ENCODE results near the gene ELL. TPM values are rescaled to one million over a fixed set of nuclear protein-coding genes. Genes with fewer than 3 reads are reported as not detected.
A peak's percentile ranks its signal among the peaks of the same experiment; 100 is the strongest.

The ELL gene
- total RNA-seq, 1 donor, result 28.8 TPM

DNA sequence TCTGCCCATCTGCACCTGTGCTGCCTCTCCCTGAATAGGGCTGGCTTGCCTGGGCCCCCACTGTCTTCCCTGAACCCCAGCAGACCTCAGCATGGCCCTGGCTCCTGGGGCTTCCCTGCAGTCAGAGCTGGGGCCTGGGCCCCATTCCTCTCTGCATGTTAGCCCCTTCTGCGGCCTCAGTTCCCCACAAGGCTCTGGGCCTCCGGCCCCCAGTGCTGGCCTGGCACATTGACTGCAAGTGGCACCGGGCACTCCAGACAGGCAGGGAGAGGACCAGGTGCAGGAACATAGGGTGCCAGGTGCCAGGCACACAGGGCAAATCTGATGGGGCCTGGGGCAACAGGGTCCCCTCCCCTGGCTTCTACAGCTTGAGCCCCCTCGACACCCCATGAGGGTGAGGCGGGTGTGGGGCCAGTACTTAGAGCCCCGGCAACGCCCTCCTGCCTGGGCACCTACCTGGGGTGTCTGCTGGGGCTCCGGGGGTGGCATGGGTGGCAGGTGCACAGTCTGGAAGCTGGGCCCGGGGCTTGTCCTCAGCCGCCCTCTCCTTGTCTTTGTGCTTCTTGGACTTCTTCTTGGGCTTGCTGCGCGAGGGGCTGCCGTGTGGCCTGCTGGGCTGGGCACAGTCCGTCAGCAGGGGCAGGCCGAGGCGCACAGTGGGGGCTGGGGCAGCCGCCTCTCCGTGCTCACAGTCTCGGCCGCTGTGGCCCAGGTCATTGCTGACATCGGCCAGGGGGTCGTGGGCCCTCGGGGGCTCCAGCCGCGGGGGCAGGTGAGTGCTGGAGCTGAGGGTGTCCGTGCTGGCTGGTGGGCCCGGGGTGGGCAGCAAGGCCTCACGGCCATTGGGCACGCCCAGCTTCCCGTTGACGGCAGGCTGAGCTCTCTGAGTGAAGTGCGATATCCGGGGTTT lies 71.6 kb downstream of the ELL start:
- DNase-seq (ENCODE audit: low read depth in 2 of 3, low spot score in 2 of 3), result no peak

DNA sequence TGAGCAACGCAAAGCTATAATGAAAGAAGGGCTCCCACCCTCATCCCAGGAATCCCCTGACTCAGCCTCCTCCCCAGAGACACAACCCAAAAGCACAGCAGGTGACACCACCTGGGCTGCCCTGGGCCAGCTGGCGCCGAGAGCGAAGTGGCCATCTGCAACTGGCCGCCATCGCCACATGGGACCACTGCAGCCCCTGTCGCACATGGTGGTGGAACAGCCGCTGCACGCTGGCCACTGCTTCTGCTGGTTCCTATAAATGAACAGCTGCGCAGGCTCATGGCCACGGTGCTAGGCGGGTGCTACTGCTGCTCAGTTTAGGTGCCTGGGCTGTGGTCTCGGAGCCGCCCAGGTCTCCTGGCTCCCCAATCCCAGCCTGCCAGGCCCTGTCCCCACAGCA lies 72.3 kb downstream of the ELL start:
- DNase-seq (ENCODE audit: low read depth in 2 of 3, low spot score in 2 of 3), result no peak

DNA sequence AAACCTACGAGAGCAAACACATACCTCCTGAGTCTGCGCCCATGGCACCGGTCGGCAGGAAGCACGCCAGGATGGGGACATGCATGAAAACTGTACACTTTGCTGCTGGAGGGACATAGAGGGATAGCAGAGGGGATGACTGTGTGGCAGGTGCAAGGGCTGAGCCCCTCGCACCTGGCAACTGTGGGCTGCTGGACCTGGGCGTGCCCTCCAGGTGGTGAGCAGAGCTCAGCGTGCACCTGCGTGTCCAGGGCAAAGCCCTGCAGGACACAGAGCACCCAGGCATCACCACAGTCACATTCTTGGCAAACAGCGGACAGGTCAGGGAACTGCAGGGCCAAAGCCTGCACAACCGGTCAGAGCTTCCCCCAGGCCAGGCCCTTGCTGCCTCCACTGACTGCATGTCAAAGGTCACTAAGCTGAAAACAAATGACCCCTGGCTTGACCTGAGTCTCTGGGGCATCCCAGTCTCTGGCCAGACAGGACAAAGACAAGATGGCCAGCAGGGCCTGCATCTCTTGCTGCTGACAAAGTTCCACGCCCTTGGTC lies 75.0 kb downstream of the ELL start:
- no peak for DNase-seq (ENCODE audit: low read depth in 2 of 3, low spot score in 2 of 3)

DNA sequence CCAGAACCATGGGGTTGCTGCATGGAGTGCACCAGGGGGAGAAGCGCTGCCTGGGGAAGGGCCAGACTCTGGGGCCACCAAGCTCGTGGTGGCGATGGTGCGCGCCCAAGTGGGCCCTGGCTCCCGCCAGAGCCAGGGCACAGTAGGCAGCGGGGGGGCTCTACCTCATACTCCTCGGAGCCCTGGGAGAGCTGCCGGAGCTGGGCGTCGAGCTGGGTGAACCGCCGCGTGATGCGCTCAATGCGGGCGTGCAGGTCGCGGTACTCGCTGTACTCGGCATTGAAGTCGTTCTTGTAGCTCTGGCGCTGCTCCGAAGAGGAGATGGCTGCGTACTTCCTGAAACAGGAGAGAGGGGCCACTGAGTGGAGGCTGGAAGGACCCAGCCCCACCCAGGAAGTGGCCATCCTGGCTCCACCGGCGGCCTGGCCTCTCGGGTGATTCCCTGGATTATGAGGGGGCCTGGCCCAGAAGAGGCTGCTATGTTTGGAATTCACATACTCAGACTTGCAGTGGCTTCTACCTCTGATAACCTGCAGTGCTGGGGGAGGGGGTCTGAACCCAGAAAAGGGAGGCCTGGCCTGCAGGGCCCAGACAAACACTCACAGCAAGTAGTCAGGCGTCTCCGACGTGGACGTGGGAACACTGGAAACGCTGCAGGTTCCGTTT lies 75.6 kb downstream of the ELL start:
- no peak for DNase-seq (ENCODE audit: low read depth in 2 of 3, low spot score in 2 of 3)

DNA sequence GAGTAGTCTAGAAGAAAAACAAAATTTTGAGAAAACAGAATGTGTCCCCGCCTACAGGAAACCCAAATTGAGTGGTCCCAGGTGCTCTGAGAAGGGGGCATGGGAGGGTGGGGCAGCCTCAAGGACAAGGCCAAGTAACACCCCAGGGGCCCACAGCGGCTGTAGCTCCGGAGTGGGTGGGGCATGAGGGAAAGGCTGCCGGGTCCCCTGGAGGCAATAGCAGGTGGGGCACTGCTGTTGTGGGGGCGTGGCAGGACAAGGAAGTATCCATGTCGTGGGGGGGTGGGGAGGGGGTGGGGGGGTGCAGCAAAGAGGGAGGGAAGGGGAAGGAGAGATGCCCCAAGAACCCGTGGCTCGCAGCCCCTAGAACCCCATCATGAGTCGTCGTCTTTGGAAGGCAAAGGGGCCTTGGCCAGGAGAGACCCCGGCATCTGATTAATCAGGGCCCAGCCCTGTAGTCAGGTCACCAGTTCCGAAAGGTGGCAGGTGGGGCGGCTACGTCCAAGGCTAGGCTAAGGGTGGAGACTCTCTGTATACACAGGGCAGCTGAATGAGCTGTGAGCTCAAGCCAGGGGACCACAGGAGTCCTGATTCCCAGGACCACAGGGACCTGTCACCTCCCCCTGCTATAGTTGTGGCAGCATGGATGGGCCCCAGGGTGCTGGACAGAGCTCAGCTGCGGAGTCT lies 76.5 kb downstream of the ELL start:
- no peak for DNase-seq (ENCODE audit: low read depth in 2 of 3, low spot score in 2 of 3)

DNA sequence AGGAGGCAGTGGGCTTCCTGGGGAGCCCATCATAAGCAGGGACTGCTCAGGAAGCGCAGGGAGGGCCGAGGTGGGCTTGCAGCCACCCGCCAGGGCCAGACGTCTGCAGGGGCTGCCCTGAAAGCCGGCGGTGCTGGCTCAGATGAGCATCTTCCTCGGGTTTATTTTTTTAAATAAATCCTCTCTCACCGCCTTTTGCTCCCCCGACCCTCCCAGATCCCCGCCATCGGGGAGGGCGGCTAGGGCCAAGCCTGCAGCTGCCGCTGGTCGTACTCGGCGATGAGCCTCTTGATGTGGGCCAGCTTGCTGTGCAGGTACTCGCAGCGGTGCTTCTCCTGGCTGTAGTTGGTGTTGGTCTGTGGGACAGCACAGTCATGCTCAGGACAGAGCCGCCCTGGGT lies 77.4 kb downstream of the ELL start:
- DNase-seq (ENCODE audit: low read depth in 2 of 3, low spot score in 2 of 3), result no peak

DNA sequence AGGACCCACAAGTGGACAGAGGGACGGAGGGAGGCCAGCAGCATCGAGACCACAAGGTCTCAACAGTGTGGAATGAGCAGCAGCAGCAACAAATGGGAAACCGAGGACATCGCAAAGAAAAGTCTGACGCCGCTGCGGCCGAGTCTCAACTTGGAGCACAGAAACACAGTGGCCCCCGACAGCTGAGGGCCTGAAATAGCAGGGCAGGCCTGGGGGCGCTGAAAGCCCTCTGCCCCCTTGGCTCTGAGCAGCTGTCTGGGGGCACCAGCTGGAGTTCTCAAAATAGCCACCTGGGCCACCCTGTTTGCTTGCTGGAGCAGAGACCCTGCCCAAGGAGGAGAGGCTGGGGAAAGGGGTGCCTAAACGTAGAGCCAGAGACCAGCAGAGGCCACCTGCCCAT lies 78.0 kb downstream of the ELL start:
- DNase-seq (ENCODE audit: low read depth in 2 of 3, low spot score in 2 of 3), result no peak

DNA sequence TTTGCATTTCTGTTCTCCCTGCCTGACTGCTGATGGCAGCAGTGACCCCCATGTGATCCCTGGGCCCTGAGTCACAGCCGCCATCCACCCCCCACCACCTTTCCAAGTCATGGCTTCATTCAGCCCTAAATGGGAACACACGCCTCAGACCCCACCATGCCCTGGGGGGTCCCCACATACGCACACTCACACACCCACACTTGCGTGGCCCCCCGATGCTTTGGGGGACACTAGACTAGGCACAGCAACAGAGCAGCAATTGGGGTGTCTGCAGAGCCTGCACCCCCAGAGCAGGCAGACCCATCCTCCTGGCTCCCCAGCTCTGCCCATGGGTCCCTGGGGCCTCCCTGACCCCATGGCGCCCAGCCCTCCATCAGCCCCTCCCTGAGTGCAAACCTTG lies 78.5 kb downstream of the ELL start:
- no peak for DNase-seq (ENCODE audit: low read depth in 2 of 3, low spot score in 2 of 3)

DNA sequence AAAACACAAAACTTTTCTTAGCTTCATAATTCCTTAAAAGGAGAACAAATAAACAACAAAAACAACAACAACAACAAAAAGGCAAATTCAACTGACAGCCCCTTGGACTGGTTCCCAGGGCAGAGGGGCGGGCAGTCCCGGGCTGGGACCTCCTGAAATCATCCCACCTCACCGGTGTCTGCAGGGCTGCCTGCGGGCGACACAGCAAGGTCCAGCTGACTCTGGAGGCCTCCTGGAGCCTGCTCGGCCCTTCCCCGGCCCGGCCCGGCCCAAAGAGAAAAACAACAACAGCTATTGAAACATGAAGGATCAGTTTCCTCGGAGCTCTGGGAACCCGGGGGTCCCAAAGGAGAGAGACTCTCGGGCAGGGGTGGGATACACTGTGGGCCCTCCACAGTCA lies 78.9 kb downstream of the ELL start:
- DNase-seq (ENCODE audit: low read depth in 2 of 3, low spot score in 2 of 3), result no peak

DNA sequence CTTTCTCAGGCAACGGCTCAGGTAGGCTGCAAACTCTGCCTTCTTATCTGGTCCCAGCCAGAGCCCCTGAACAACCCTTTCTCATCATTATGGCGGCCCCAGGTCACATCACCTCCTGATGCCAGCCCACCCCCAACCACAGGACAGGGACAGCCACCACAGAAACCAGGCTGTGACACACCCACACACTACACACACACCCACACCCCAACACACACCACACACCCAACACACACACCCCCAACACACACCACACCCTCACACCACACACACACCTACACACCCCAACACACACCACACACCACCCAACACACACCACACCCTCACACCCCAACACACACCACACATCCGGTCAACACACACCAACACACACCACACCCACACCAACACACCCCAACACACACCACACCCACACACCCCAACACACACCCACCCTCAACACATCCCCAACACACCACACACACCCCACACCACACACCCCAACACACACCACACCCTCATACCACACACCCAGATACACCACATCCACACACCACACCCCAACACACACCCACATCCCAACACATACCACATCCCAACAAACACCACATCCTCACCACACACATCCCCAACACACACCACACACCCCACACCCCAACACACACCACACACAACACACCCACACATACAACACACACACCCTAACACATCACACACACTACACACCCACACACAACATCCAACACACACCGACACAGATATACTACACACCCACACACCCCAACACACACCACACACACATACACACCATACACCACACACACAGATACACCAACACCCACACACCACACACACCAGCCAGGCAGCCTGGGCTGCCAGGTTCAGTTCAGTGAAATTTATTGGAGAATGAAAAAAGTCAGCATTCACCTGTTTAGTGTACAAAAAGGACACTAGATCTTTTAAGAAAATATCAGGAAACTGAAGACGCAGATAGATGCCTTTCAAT lies 79.8 kb downstream of the ELL start:
- no peak for DNase-seq (ENCODE audit: low read depth in 2 of 3, low spot score in 2 of 3)

DNA sequence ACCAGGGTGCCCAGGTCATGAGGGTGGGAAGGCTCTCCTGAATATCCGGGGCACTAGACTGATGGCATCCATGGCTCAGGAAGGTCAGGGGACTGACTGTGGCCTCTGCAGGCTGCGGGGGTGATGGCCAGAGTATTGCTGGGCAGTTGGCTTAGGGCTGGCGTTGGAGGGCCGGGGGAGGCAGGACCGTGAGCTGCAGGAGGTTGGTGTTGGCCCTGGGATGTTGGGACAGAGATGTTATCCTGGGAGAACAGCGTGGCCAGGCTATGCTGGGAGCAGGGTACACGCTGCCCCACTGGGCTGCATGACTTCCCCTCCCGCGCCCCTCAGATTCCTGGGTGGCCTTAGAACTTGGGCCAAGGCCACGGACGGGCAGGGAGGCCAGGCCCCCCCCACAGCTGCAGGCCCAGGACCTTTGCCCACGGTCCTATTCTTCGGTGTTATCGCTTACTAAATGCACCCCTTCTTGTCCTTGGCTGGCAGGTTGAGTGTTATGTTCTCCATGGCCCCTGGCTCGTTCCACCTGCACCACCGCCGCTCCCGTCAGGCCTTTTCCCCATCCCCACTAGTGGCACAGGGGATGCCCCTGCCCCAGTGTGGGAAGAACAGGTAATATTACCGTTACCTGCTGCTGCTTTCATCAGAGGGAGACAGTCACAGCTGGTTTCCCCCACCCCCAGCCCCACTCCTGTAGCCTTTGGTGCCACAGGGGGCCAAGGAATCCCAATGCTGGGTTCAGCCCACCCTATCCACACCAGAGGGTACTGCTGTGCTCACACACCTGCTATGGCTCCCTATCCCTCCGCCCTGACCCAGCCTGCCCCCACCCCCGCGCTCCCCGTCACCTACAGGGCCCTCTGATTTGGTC lies 80.7 kb downstream of the ELL start:
- DNase-seq (ENCODE audit: low read depth in 2 of 3, low spot score in 2 of 3), result no peak

DNA sequence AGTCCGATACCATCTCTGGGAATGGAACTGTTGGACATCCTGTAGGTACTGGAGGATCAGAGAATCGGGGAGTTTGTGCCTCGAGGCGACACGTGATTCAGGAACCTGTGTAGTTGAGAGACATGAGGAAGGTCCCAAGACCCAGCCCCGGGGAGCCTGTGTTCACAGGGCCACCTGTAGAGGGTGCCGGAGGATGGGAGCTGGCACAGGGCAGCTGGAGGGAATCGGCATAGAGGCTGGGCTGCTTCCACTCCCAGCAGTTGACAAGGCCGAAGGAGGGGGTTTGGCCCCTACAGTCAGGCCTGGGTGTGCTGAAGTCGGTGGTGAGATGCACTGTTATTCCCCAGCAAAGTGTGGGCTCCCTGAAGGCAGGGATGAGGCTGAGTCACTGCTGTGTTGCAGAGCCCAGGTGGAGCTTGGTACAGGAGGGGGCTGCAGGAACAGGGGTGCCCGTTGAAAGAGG lies 81.4 kb downstream of the ELL start:
- peak in 1 of 3 donors; percentile 54 for DNase-seq (ENCODE audit: low read depth in 2 of 3, low spot score in 2 of 3)

DNA sequence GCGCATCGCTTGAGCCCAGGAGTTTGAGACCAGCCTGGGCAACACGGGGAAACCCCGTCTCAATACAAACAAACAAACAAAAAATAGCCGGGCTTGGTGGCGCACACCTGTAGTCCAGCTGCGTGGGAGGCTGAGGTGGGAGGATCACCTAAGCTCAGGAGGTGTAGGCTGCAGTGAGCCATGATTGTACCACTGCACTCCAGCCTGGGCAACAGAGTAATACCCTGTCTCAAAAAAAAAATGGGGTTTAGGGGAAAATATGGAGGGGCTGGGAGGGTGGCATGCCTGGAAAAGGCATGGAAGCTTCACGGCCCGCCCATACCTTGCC lies 82.0 kb downstream of the ELL start:
- DNase-seq (ENCODE audit: low read depth in 2 of 3, low spot score in 2 of 3), result no peak

DNA sequence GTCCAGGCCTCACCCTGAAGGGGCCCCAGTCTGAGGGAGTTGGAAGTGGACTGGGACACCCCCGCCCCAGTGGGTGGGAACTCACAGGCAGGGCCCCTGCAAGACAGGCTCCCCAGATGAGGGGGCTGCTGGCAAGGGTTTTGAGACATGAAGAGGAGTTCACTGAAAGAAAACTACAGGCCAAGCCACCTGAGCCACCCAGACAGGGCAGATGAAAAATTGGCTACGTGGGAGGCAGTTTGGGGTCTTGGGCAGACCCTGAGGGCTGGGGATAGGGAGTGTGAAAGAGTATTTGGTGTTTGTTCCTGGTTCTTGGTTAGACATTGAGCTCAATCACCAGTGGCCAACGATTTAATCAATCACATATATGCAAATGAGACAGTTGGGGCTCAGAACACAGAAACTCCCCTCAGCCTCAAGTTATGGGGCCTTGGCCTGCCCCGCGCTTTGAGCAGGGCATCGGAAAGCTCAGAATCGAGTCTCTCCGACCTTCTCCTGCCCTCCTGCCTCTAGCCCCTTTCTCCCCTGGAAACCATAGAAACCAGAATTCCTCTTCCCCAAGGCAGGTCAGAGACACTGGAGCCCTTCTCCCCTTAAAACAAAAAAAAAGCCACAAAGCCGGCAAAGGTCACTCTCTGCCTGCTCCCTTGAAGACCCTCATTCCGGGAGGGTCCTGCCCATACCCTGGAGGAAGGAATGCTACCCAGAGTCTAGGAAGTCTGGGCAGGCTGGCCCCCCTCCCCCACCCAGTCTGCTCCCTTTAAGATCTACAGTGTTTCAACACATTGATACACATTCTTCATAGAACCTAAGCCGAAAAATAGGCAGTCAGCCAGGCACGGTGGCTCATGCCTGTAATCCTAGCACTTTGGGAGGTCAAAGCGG lies 82.6 kb downstream of the ELL start:
- no peak for DNase-seq (ENCODE audit: low read depth in 2 of 3, low spot score in 2 of 3)

DNA sequence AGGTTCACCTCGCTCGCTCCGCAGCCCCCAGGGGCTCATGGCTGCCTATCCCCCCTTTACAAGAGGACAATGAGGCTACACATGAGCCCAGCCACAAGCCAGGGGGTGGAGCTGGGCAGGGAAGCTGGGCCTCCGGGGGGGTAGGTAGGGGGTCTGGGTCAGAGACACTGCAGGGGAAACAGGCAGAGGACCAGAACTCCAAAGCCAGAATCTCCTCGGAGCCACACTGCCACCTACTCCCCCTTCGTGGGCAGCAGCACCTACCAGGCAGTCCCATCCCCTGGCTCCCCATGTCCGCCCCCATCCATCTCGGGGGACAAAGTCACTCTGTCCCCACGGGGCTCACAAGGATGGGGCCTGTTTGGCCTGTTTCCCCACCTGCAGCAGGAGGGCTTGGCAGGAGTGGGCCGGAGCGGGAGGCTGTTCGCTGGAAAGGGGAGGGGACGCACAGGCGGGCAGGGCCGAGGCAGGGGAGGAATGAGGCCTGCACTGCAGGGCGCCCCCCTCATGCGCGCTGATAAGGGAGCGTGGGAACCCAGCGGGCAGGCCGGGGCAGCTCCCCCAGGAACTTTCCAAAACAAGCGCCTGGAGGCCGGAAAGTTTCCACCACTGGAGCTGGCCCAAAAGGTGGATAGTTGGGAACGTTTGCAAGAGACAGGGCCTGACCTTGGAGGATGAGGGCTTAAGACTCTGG lies 83.4 kb downstream of the ELL start:
- DNase-seq (ENCODE audit: low read depth in 2 of 3, low spot score in 2 of 3), result no peak

DNA sequence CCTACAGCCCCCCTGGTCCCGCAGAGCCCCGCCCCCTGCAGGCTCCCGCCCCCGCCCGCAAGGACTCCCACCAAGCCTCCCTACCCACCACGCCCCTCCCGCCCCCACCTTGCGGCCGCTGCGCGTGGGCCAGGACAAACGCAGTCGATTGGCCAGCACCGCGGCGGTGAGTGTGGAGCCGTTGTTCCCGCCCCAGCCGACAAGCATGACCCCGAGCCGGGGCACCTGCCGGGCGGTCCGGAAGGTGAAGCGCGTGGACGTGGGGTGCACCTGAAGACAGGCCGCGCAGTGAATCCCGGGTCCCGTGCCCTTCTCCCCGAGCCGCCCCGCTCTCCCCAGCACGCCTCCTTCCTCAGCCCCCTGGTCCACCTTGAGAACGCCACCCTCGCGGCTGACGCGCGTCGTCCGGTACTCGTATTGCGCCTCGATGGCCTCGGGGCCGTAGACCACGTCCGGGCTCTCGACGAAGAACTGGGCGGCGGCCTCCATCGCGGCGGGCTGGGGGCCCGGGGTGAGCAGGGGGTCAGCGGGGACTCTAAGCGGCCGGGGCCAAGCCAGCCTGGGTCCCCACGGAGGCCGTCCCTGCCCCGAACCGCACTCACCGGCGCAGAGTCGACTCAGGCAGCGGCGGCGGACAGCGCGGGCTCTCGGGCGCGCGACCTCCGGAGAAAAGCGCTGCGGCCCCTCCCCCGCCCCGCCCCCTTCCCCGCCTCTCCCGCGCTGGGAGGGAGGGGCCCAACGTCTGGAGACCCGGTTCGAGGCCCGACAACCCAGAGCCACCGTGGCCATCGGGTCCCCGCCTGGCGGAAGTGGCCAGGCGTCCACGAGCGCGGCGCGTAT lies 84.2 kb downstream of the ELL start, which contains the start of gene ISYNA1:
Gene ISYNA1, minus strand, starts transcription at position 643 of the 840 bp plus-strand sequence. Its CDS starts 154 bp downstream, at position 489.
- DNase-seq (ENCODE audit: low read depth in 2 of 3, low spot score in 2 of 3), result peak in 1 of 3 donors; percentile 48
